Vagina (tissue), 2 donors: ENCODE measurements around the gene IPMK.
"Not testable (repeated sequence)": the region's sequence is repeated elsewhere in the genome, so short reads cannot be mapped to it uniquely, and the experiment has no call there.

ENCODE experiments used
- CTCF ChIP-seq, 3 experiments: fragments of 450-650 bp in 2 of 3; fragments of 200-600 bp in 1 of 3; sonication (generic) in 1 of 3; IDR thresholded peaks; one replicate each; pipeline ENCODE4 v1.5.1; 2017 to 2019; ENCODE audit warnings: antibody characterized with exemption in 3 of 3, mild to moderate bottlenecking in 2 of 3, moderate library complexity in 2 of 3
- POLR2A ChIP-seq, 2 donors: fragments of 450-650 bp; IDR thresholded peaks; one replicate each; pipeline ENCODE4 v1.6.1; 2017; ENCODE audit warnings: antibody characterized with exemption in 2 of 2, mild to moderate bottlenecking in 2 of 2, moderate library complexity in 2 of 2

- not testable (repeated sequence) for TF ChIP-seq CTCF, POLR2A (IDR thresholded peaks at IDR 0.05)
These were observed 11.5 kb downstream of the IPMK start for GRCh38 chr10:58256013-58256780.
